ENCODE measurements around the gene BICD2. TPM values are rescaled to one million over a fixed set of nuclear protein-coding genes. Genes with fewer than 3 reads are reported as not detected.
A peak's percentile ranks its signal among the peaks of the same experiment; 100 is the strongest.

Gene BICD2
- total and polyA plus RNA-seq, 2 of the 13 experiments (the other 11 are each of a cell fraction or from before 2014, with no cell fraction given) = 5.1 to 17.4 TPM

DNA sequence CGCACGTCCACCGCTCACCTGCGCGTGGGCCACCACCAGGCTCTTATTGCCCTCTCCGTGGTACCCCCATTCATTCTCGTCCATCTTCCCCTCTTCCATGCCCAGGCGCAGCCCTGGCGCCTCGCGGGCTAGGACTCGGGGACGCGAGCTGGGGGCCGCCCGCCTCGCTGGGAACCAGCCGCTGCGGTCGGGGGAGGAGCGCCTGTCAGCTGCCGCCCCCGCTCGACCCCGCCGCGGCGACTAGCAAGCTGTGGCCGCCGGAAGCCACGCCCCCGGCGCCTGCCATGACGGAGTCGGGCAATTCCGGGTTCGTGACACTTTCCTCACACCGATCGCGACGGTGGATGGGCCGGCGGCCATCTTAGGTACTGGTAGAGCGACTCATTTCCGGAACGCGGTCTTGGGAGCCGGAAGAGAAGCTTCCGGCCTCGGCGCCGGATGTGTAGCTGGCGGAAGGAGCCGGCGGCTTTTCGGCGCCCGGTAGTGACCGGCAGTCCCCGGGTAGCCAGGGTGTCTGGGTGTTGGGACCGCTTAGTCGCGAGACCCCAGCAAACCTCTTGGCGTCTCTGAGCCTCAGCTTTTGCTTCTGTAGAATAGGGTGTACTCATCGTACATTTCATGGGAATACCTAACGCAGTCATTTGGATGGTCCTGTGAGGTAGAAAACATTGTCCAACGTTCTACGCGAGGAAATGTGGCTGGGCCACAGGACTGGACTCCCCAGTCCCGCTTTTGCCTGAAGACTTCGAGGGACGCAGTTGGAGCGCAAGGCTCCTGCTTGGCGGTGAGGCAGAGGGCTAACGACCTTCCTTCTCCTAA, 94.5 kb downstream of the BICD2 start, which contains the start of gene IPPK (continued):
- TF ChIP-seq MED8 (CRISPR knock-in tag; IDR thresholded peaks at IDR 0.05; ENCODE audit: insufficient replicate concordance) (peak; percentile 15), SMAD9 (CRISPR knock-in tag; IDR thresholded peaks at IDR 0.05) (no peak), ZZZ3 (CRISPR knock-in tag; IDR thresholded peaks at IDR 0.05; ENCODE audit: borderline replicate concordance) (peak; percentile 46; the same call in 1 of the 2 replicates), SNRNP70 (IDR thresholded peaks at IDR 0.05; ENCODE audit: low read depth, low read length) (no peak), POGZ (CRISPR knock-in tag; IDR thresholded peaks at IDR 0.05) (peak; percentile 82), ZSCAN31 (CRISPR knock-in tag; IDR thresholded peaks at IDR 0.05; ENCODE audit: low read depth) (peak; percentile 68; the same call in 1 of the 2 replicates), BRCA1 (CRISPR knock-in tag; IDR thresholded peaks at IDR 0.05) (no peak), ZNF33A (CRISPR knock-in tag; IDR thresholded peaks at IDR 0.05; ENCODE audit: borderline replicate concordance) (no peak), TCF12 (IDR thresholded peaks at IDR 0.05) (no peak), TCF12 (CRISPR knock-in tag; IDR thresholded peaks at IDR 0.05) (no peak), ZNF430 (CRISPR knock-in tag; IDR thresholded peaks at IDR 0.05) (no peak), HNF4G (IDR thresholded peaks at IDR 0.05; ENCODE audit: borderline replicate concordance, low read depth, low read length) (no peak), HNF4G (CRISPR knock-in tag; IDR thresholded peaks at IDR 0.05; ENCODE audit: borderline replicate concordance, low read depth) (no peak), ZBTB1 (CRISPR knock-in tag; IDR thresholded peaks at IDR 0.05; ENCODE audit: borderline replicate concordance) (no peak), ZNF549 (CRISPR knock-in tag; IDR thresholded peaks at IDR 0.05) (no peak), ZNF605 (CRISPR knock-in tag; IDR thresholded peaks at IDR 0.05) (no peak), HES4 (CRISPR knock-in tag; IDR thresholded peaks at IDR 0.05; ENCODE audit: borderline replicate concordance) (peak; percentile 28; the same call in 1 of the 2 replicates), ZNF710 (CRISPR knock-in tag; IDR thresholded peaks at IDR 0.05; ENCODE audit: borderline replicate concordance) (peak; percentile 68; the same call in 1 of the 2 replicates), KDM4B (CRISPR knock-in tag; IDR thresholded peaks at IDR 0.05) (0 out of 2 replicates have a peak, but pooled peaks have one; percentile 11)
- TF ChIP-seq, protein P1, sequence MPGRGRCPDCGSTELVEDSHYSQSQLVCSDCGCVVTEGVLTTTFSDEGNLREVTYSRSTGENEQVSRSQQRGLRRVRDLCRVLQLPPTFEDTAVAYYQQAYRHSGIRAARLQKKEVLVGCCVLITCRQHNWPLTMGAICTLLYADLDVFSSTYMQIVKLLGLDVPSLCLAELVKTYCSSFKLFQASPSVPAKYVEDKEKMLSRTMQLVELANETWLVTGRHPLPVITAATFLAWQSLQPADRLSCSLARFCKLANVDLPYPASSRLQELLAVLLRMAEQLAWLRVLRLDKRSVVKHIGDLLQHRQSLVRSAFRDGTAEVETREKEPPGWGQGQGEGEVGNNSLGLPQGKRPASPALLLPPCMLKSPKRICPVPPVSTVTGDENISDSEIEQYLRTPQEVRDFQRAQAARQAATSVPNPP (CRISPR knock-in tag; IDR thresholded peaks at IDR 0.05) = 0 out of 2 replicates have a peak, but pooled peaks have one; percentile 16
- TF ChIP-seq, protein P2, sequence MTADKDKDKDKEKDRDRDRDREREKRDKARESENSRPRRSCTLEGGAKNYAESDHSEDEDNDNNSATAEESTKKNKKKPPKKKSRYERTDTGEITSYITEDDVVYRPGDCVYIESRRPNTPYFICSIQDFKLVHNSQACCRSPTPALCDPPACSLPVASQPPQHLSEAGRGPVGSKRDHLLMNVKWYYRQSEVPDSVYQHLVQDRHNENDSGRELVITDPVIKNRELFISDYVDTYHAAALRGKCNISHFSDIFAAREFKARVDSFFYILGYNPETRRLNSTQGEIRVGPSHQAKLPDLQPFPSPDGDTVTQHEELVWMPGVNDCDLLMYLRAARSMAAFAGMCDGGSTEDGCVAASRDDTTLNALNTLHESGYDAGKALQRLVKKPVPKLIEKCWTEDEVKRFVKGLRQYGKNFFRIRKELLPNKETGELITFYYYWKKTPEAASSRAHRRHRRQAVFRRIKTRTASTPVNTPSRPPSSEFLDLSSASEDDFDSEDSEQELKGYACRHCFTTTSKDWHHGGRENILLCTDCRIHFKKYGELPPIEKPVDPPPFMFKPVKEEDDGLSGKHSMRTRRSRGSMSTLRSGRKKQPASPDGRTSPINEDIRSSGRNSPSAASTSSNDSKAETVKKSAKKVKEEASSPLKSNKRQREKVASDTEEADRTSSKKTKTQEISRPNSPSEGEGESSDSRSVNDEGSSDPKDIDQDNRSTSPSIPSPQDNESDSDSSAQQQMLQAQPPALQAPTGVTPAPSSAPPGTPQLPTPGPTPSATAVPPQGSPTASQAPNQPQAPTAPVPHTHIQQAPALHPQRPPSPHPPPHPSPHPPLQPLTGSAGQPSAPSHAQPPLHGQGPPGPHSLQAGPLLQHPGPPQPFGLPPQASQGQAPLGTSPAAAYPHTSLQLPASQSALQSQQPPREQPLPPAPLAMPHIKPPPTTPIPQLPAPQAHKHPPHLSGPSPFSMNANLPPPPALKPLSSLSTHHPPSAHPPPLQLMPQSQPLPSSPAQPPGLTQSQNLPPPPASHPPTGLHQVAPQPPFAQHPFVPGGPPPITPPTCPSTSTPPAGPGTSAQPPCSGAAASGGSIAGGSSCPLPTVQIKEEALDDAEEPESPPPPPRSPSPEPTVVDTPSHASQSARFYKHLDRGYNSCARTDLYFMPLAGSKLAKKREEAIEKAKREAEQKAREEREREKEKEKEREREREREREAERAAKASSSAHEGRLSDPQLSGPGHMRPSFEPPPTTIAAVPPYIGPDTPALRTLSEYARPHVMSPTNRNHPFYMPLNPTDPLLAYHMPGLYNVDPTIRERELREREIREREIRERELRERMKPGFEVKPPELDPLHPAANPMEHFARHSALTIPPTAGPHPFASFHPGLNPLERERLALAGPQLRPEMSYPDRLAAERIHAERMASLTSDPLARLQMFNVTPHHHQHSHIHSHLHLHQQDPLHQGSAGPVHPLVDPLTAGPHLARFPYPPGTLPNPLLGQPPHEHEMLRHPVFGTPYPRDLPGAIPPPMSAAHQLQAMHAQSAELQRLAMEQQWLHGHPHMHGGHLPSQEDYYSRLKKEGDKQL (CRISPR knock-in tag; IDR thresholded peaks at IDR 0.05; ENCODE audit: low read depth) = no peak

Data from HepG2 (cell line).